HG03354 (cell line): ENCODE results near the gene LASP1.
A peak's percentile ranks its signal among the peaks of the same experiment; 100 is the strongest.

Experiments
- ATAC-seq: cut with Tn5 transposase; IDR thresholded peaks from one replicate; pipeline ENCODE4 v1.9.1; 2021; ENCODE audit warnings: mild to moderate bottlenecking; ENCODE audit not compliant: unreplicated experiment, poor library complexity, severe bottlenecking

LASP1 gene

DNA sequence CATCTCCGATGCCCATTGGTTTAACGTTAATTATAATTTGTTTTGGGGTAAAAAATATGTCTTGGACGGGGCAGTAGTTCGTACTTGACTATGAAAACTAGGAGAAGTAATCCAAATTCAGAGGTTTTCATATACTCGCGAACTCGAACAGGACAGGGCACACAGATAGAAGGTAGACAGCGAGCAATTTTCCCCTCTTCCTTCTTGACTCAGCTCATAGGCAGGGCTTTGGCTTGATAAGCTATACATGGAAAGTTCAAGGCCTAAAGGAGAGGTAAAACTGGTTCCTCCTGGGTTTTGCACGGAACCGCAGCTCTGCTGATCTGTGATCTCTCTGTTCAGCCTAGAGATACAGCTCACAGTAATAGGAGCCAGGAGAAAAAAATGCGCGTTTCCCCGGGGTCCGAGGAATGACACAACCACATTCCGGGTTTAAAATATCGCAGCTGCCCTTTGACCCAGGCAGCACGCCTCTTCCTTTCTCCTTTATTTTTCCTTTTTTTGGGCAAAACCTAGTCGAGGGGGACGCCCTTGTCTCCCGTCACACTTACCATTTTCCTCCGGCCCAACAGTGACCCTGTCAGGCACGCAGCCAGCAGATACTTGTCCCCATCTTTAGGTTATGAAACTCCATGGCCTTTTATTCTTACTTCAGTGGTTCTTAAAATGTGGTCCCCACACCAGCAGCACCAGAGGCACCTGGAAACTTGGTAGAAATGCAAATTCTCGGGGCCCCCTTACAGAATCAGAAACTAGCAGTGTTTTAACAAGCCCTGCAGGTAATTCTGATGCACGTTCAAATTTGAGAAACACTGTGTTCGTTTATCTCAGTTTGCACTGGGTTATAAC, 1.7 kb upstream of the LASP1 start:
- no peak for ATAC-seq

GRCh38 chr17:38868817-38869525, 887 bp upstream of the LASP1 start:
- ATAC-seq, result peak; percentile 44

DNA sequence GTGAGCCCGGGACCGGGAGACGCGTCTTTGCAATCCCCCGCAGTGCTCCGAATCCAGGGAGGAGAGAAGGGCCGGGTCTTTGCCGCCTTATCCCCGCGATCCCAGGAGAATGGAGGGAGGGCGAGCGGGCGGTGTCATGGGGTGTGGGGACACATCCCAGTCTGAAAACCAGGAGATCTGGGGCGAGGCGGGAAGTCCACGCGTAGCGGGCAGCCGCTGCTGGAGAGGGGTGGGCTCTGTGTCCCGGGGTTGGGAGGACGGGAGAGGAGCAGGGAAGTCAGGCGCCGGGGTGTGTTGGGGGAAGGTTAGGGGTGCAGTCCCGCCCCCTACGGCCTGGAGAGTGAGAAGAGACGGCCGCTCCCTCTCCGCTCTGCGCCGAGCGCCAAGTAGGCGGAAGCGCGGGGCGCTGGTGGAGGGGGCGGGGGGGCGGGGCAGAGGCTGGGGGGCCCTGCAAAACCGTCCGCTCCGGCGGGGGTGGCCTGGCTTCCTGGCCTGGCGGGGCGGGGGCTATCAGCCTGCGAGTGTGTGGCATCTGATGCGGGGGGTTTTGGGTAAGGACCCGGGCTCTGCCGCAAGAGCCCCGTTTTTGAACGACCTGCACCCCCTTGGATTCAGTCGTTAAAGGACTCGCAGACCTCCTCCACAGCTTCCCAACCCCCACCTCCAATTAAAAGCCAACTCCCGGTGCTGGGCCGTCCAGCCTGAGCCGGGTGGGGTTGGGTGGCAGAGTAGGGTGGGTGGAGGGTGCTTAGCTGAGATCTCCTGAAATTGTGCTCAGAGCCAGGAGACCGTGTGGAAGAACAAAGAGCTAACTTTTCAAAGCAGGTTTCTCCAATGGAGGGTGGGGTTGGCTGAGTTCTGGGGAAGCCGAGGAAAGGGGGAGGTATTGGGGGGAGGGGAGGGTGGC, 654 bp downstream of the LASP1 start:
- ATAC-seq, result peak; percentile 23

DNA sequence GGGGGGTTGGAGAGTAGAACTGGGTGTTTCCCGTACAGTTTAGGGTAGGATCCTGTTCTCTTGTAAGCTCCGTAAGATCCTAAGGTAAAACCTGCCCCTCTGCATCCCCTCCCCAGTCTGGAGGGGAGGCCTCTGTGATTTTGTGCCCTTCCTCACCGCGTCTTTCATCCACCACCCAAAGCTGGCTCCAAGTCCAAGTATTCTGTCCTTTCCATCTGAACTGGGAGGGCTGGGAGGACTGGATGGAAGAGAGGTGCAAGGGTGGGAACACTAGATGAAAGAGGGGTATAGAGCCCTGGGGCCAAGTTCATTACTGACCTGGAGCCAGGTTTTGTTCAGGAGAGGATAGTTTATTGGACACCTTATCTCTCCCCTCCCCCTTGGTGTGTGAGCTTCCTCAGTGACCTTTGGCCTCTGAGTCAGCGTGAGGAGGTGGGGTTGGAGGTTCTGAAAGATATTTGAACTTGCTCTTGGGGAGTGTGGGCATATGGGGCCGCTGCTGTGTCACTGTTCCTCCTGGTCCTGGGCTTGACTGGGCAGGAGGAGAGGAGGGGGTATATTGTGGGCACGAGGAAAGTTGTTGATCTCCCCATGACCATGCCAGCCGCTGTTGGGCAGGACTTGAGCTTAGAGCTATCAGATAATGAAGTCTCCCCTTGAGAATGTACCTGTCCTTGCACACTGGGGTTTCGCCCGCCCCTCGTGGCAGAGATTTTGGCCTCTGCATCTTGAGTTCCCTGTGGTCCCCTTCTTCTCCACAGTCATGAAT, 1.6 kb downstream of the LASP1 start:
- no peak for ATAC-seq

GRCh38 chr17:38872027-38872511, 2.2 kb downstream of the LASP1 start:
- ATAC-seq, result no peak

DNA sequence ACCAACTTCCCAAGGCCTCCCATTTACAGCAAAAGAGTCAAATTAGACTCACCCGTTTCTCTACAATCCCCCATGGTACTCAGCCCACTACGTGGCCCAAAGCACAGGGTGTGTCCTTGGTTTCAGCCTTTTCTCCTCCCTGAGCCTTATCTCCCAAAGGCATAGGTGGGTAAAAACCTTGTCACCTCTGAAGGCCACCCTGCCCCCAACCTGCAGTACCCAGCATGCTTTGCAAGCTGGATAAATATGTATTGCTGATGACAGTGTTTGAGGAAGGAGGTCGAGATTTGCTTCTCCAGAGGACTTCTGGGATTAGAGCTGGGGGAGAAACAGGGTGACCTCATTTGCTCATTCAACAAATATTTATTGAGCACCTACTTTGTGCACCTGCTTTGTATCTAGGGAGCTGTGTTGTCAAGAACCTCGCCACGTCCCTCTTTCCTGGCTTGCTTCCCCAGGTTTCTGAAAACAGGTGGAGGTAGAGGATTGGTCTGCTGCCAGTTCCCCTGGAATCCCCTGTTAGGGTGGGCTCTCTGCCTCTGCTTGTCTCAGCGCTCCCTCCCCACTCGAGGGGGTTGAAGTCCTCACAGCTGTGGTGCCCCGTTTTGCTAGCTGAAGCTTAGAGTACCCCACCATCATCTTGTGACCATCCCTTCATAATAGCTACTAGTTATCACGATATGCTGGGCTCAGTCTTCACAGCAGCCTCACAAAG, 3.0 kb downstream of the LASP1 start:
- ATAC-seq, result no peak

- ATAC-seq, result no peak
These were observed 4.0 kb downstream of the LASP1 start for GRCh38 chr17:38873640-38874380.

DNA sequence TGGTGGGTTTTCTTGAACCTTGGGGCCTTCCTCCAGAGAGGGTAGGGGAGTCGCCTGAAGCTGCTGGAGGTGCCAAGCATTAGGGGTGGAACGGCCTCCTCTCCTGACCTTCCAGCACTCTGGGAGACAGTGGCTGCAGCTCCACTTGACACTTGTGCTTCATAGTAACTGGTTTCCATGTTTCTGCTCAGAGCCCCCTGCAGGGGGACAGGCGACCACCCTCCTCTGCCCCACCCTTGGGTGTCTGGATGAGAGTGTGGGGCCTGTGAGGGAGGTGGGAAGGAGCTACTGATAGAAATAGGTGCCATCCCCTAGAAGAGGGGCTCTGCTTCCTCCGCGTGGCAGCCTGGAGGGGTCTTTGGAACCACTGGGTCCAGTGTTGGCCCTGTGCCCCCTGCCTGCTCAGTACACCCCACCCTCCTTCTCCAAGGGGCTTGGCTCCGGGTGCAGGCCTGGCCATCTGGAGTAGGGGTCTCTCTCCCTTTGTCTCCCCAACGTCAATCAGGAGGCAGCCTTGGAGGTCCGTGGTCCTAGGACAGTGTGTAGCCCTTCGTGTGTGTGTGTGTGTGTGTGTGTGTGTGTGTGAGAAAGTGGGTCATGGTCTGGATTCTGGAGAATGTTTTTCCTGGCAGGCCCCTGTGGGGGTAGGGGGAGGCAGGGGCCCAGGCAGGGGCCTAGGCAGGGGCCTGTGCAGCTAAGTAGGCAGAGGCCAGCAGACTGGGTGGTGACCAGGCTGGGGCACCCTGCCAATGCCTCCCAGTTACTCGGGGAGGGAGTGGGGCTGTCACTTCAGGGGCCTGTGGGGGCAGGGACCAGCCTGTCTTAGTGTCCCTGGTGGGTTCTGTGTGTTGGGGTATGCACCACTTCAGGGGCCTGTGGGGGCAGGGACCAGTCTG, 4.9 kb downstream of the LASP1 start:
- no peak for ATAC-seq

- ATAC-seq, result no peak
These were observed 5.7 kb downstream of the LASP1 start for GRCh38 chr17:38875477-38876075.

DNA sequence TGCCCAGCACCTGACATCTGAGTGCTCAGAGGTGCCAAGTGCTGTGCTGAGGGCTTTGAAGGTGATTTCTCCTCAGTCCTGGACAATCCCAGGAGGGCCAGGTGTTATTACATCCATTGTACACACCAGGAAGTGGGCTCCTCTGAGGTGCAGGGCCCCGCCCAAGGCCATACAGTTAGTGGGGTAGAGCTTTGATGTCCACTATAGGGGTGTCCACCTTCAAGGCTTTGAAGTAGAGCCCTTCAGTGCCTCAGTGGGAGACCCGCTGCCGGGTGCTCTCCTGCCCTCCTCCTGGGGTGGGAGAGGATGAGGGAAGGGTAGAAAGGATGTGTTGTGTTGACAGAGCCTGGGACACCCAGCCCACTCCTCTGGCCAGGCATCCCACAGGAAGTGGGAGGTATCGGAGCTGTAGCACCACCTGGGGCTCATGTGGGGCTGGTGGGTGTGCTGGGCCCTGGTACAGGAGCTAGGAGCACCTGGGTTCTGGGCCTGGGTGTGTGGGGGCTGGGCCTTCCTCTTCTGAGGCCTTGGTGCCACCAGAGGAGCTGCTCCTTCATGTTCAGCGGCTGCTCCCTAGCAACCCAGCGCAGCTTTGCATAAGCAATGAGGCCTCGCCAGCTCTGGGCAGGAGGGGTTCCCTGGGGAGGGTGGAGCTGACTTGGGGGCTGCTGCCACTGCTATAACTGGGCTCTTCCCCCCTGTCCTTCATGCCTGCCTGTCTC, 7.4 kb downstream of the LASP1 start:
- no peak for ATAC-seq

- ATAC-seq, result no peak
These were observed 10.2 kb downstream of the LASP1 start for GRCh38 chr17:38879878-38880665.

DNA sequence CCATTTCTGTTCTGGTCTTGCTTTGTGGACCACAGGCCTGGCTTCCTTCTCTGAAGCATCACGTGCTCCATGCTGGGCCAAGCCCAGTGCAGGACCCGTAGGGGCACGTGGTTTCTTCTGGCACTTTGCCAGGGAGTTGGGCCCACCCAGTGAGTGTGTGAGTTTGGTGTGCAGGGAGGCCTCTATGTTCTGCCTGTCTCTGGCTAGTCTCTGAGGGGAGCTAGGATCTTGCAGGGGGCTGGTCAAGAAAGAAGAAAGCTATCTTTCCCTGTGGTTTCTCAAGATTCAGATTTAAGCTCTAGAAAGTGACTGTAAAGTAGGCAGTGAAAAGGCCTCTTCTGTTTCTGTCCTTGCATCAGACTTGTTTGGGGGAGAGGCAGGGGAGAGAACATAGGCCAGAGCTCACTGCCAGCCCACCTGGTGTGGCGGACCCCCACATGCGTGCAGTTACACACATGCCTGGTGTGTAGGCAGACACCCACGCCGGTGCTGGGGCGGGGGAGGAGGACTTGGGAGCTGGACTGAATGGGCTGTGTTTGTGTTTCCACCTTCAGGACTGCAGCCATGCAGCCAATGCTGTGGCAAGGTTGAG, 11.8 kb downstream of the LASP1 start:
- no peak for ATAC-seq

GRCh38 chr17:38882870-38883269, 13.0 kb downstream of the LASP1 start:
- no peak for ATAC-seq

DNA sequence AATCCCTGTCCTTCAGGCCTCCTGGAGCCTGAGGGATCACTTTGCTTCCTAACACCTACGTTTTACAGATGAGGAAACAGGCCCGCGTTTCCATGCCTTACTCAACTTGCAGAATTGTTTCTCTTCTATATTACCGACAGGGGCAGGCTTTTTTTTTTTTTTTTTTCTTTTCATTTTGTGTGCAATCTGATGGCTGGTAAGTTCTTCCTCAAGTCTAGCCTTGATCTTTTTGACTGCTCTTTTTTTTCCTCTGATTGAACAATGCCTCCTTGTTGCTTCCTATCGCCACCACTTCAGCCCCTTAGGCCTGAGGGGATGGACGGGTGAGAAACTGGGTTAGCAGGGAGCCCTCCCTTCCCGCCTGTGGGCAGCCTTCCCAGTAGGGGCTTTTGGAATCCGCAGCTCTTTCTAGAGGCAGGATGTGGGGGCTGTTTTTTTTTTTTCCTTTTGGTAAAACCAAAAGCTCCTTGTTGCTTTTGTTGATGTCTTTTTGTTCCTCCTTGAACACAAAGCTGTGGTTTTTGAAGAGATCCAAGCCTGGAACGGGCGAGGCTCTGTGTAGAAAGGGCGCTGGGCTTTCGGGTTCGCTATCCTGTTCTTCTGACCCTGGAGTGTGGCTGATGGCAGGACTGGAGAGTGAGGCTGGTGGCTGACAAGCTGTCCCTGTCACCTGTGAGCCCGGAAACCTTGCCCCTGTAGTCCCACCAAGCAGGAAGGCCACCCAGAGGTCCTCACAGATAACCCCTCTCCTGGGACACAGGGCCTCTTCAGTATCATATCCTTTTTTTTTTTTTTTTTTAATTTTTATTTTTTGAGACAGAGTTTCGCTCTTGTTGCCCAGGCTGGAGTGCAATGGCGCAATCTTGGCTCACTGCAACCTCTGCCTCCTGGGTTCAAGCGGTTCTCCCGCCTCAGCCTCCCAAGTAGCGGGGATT, 14.0 kb downstream of the LASP1 start:
- ATAC-seq, result no peak
